ENCODE measurements around the gene ARCN1. TPM values are rescaled to one million over a fixed set of nuclear protein-coding genes. Genes with fewer than 3 reads are reported as not detected.
A peak's percentile ranks its signal among the peaks of the same experiment; 100 is the strongest.

Gene ARCN1
- total and polyA plus RNA-seq, 9 of the 15 experiments (the other 6 are each of a cell fraction or from before 2014, with no cell fraction given), result 30.0 to 224 (median 76.4) TPM

DNA sequence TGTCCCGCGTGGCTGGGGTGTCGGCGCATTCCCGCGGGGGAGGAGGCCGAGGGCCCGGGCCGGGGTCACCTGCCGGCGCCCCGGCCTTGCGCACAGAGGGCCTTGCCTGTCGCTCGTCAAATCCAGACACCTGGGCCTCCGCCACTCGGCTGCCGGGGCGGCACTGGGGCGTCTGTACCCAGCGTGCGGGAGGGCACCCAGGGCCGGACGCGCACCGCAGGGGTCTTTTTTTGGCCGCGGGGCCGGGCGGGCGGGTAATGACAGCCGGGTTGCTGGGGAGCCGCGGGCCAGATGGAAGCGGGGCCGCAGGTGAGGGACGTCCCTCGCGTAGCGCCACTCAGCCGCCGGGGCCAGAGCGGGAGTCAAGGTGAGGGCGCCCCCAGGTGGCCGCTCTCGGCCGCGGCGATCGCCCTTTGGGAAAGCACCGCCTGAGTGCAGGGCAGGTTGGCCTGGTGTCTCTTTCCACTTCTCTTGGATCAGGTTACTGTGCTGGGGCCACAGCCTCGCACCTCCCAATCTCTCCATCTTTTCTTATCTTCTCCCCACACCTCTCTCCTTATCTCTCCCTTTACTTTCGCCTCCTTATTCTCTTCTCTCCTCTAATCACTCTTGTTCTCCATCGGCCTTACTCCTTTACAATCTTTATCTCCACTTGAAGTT is 38.7 kb downstream of the ARCN1 start (continued):
- TF ChIP-seq HDAC2 (IDR thresholded peaks at IDR 0.05) (peak; percentile 80), TOE1 (IDR thresholded peaks at IDR 0.05; ENCODE audit: borderline replicate concordance) (0 out of 2 replicates have a peak, but pooled peaks have one; percentile 41), TOE1 (CRISPR knock-in tag; IDR thresholded peaks at IDR 0.05; ENCODE audit: borderline replicate concordance, low read depth) (no peak), GMEB1 (CRISPR knock-in tag; IDR thresholded peaks at IDR 0.05) (no peak), RAD21 (CRISPR knock-in tag; conservative IDR thresholded peaks at IDR 0.05 in 1 of 2, IDR thresholded peaks at IDR 0.05 in 1 of 2) (peak; percentile 66 to 90), ARNT (IDR thresholded peaks at IDR 0.05) (peak in 1 of 2 experiments; percentile 79; a peak in 2 of 4 replicates), SMARCA5 (IDR thresholded peaks at IDR 0.05) (peak; percentile 66; the same call in 1 of the 2 replicates), ESRRA (IDR thresholded peaks at IDR 0.05; ENCODE audit: borderline replicate concordance, low read depth) (peak; percentile 30; the same call in 1 of the 2 replicates), JUN (IDR thresholded peaks at IDR 0.05; ENCODE audit: borderline replicate concordance, low read depth, low read length) (no peak), JUN (CRISPR knock-in tag; IDR thresholded peaks at IDR 0.05; ENCODE audit: borderline replicate concordance) (0 out of 2 replicates have a peak, but pooled peaks have one; percentile 15), LCOR (CRISPR knock-in tag; IDR thresholded peaks at IDR 0.05) (peak; percentile 71; the same call in 1 of the 2 replicates), SMARCE1 (IDR thresholded peaks at IDR 0.05) (peak; percentile 97), ELF4 (CRISPR knock-in tag; IDR thresholded peaks at IDR 0.05) (peak; percentile 90)
- TF ChIP-seq, protein P1, sequence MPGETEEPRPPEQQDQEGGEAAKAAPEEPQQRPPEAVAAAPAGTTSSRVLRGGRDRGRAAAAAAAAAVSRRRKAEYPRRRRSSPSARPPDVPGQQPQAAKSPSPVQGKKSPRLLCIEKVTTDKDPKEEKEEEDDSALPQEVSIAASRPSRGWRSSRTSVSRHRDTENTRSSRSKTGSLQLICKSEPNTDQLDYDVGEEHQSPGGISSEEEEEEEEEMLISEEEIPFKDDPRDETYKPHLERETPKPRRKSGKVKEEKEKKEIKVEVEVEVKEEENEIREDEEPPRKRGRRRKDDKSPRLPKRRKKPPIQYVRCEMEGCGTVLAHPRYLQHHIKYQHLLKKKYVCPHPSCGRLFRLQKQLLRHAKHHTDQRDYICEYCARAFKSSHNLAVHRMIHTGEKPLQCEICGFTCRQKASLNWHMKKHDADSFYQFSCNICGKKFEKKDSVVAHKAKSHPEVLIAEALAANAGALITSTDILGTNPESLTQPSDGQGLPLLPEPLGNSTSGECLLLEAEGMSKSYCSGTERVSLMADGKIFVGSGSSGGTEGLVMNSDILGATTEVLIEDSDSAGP (CRISPR knock-in tag; IDR thresholded peaks at IDR 0.05), result no peak
- TF ChIP-seq, protein P2, sequence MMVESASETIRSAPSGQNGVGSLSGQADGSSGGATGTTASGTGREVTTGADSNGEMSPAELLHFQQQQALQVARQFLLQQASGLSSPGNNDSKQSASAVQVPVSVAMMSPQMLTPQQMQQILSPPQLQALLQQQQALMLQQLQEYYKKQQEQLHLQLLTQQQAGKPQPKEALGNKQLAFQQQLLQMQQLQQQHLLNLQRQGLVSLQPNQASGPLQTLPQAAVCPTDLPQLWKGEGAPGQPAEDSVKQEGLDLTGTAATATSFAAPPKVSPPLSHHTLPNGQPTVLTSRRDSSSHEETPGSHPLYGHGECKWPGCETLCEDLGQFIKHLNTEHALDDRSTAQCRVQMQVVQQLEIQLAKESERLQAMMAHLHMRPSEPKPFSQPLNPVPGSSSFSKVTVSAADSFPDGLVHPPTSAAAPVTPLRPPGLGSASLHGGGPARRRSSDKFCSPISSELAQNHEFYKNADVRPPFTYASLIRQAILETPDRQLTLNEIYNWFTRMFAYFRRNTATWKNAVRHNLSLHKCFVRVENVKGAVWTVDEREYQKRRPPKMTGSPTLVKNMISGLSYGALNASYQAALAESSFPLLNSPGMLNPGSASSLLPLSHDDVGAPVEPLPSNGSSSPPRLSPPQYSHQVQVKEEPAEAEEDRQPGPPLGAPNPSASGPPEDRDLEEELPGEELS (CRISPR knock-in tag; IDR thresholded peaks at IDR 0.05; ENCODE audit: borderline replicate concordance), result no peak
- TF ChIP-seq, protein P3, sequence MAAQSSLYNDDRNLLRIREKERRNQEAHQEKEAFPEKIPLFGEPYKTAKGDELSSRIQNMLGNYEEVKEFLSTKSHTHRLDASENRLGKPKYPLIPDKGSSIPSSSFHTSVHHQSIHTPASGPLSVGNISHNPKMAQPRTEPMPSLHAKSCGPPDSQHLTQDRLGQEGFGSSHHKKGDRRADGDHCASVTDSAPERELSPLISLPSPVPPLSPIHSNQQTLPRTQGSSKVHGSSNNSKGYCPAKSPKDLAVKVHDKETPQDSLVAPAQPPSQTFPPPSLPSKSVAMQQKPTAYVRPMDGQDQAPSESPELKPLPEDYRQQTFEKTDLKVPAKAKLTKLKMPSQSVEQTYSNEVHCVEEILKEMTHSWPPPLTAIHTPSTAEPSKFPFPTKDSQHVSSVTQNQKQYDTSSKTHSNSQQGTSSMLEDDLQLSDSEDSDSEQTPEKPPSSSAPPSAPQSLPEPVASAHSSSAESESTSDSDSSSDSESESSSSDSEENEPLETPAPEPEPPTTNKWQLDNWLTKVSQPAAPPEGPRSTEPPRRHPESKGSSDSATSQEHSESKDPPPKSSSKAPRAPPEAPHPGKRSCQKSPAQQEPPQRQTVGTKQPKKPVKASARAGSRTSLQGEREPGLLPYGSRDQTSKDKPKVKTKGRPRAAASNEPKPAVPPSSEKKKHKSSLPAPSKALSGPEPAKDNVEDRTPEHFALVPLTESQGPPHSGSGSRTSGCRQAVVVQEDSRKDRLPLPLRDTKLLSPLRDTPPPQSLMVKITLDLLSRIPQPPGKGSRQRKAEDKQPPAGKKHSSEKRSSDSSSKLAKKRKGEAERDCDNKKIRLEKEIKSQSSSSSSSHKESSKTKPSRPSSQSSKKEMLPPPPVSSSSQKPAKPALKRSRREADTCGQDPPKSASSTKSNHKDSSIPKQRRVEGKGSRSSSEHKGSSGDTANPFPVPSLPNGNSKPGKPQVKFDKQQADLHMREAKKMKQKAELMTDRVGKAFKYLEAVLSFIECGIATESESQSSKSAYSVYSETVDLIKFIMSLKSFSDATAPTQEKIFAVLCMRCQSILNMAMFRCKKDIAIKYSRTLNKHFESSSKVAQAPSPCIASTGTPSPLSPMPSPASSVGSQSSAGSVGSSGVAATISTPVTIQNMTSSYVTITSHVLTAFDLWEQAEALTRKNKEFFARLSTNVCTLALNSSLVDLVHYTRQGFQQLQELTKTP (IDR thresholded peaks at IDR 0.05; ENCODE audit: low read depth in 1 of 2, partially characterized antibody in 2 of 2), result peak; percentile 38 to 54

All from K562 (cell line).